HG03060 (cell line): ENCODE results near the gene SLC49A3.
"Not testable (repeated sequence)": the region's sequence is repeated elsewhere in the genome, so short reads cannot be mapped to it uniquely, and the experiment has no call there.

ENCODE experiments used
- ATAC-seq: cut with Tn5 transposase; IDR thresholded peaks from one replicate; pipeline ENCODE4 v1.9.1; 2021; ENCODE audit warnings: low read depth, moderate number of reproducible peaks; ENCODE audit not compliant: unreplicated experiment

The SLC49A3 gene

GRCh38 chr4:704198-704891, 15.4 kb upstream of the SLC49A3 start:
- no peak for ATAC-seq

GRCh38 chr4:703336-704197, 14.6 kb upstream of the SLC49A3 start:
- ATAC-seq = no peak

- no peak for ATAC-seq
These were observed 13.7 kb upstream of the SLC49A3 start for GRCh38 chr4:702618-703048.

- no peak for ATAC-seq
These were observed 11.8 kb upstream of the SLC49A3 start for GRCh38 chr4:700587-701264.

- no peak for ATAC-seq
These were observed 11.0 kb upstream of the SLC49A3 start for GRCh38 chr4:699816-700580.

GRCh38 chr4:694341-694940, 5.5 kb upstream of the SLC49A3 start:
- ATAC-seq = not testable (repeated sequence)

GRCh38 chr4:692771-693554, 4.0 kb upstream of the SLC49A3 start:
- ATAC-seq = no peak

- no peak for ATAC-seq
These were observed 772 bp upstream of the SLC49A3 start for GRCh38 chr4:689723-690122.

GRCh38 chr4:687971-688853, 739 bp downstream of the SLC49A3 start:
- ATAC-seq = no peak

GRCh38 chr4:687048-687970, 1.6 kb downstream of the SLC49A3 start:
- ATAC-seq = no peak

- no peak for ATAC-seq
These were observed 2.4 kb downstream of the SLC49A3 start for GRCh38 chr4:686413-687040.

GRCh38 chr4:685679-686412, 3.1 kb downstream of the SLC49A3 start:
- ATAC-seq = no peak

- ATAC-seq = no peak
These were observed 4.2 kb downstream of the SLC49A3 start for GRCh38 chr4:684623-685327.

- no peak for ATAC-seq
These were observed 4.8 kb downstream of the SLC49A3 start for GRCh38 chr4:683982-684622.

GRCh38 chr4:683247-683897, 5.6 kb downstream of the SLC49A3 start:
- ATAC-seq = no peak
